Panc1 (cell line): ENCODE results near the gene NBL1.

Experiments
- SIN3A ChIP-seq: IDR thresholded peaks from 2 replicates; pipeline ENCODE4 v1.6.1; 2012; ENCODE audit warnings: low read depth, mild to moderate bottlenecking, low read length, moderate library complexity, borderline replicate concordance; ENCODE audit not compliant: insufficient read depth
- TF ChIP-seq, protein P1 (sequence below): fragments of 450-650 bp; IDR thresholded peaks from 2 replicates; pipeline ENCODE4 v1.5.1; 2017; ENCODE audit warnings: mild to moderate bottlenecking

GRCh38 chr1:19618428-19618827 lies 25.7 kb upstream of the NBL1 start:
- TF ChIP-seq, protein P1, sequence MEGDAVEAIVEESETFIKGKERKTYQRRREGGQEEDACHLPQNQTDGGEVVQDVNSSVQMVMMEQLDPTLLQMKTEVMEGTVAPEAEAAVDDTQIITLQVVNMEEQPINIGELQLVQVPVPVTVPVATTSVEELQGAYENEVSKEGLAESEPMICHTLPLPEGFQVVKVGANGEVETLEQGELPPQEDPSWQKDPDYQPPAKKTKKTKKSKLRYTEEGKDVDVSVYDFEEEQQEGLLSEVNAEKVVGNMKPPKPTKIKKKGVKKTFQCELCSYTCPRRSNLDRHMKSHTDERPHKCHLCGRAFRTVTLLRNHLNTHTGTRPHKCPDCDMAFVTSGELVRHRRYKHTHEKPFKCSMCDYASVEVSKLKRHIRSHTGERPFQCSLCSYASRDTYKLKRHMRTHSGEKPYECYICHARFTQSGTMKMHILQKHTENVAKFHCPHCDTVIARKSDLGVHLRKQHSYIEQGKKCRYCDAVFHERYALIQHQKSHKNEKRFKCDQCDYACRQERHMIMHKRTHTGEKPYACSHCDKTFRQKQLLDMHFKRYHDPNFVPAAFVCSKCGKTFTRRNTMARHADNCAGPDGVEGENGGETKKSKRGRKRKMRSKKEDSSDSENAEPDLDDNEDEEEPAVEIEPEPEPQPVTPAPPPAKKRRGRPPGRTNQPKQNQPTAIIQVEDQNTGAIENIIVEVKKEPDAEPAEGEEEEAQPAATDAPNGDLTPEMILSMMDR: no peak
- TF ChIP-seq SIN3A: no peak
